ENCODE measurements around the gene TMEM81.

The TMEM81 gene, protein sequence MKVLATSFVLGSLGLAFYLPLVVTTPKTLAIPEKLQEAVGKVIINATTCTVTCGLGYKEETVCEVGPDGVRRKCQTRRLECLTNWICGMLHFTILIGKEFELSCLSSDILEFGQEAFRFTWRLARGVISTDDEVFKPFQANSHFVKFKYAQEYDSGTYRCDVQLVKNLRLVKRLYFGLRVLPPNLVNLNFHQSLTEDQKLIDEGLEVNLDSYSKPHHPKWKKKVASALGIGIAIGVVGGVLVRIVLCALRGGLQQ

DNA sequence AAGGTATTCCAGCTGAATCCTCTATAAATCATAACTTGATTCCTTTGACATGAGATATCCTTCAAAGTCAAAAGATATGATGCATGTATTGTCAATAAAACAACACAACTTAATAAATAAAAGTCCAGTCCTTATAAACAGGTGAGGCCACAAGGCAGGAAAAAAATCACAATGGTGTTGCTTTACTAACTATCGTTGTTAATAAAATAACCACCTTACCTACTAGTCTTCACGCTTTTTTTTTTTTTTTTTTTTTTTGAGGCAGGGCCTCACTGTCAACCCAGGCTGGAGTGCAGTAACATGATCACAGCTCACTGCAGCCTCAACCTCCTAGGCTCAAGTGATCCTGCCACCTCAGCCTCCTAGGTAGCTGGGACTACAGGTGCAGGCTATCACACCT is at the start of gene TMEM81:
TSS of gene TMEM81 (minus strand) at position 101 of the 400 bp plus-strand sequence. CDS start 140 bp downstream, outside the sequence.
- Histone ChIP-seq H3K27me3 (ENCODE audit: control insufficient read depth, insufficient read depth, low read length) (no peaks in the 10 kb centered on the region), H3K36me3 (ENCODE audit: control insufficient read depth, insufficient read depth, low read length) (peaks cover 9% of the 10 kb centered on the region), H3K4me1 (ENCODE audit: control insufficient read depth, insufficient read depth, low read length) (no peaks in the 10 kb centered on the region)

DNA sequence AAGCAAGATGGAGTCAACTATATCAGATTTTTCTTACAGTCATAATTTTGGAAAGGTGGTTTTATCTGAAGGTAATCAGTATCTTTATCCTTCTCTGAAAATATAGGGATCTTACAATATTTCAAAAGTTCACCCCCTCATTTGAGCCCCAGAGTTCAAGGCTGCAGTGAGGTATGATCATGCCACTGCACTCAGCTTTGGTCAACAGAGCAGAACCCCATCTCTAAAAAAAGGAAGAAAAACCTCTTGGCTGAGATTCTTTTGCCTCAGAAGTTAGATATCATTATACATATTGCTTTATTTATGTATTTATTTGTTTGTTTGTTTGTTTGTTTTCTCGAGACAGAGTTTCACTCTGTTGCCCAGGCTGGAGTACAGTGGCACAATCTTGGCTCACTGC is 49.0 kb upstream of the TMEM81 start:
- Histone ChIP-seq H3K4me3 (ENCODE audit: low read depth, low read length) (no peak overlapping the region), H3K36me3 (ENCODE audit: control insufficient read depth, insufficient read depth, low read length) (no peaks in the 10 kb centered on the region), H3K9ac (ENCODE audit: low read depth, low read length) (no peak overlapping the region), H3K4me1 (ENCODE audit: control insufficient read depth, insufficient read depth, low read length) (peaks cover 3% of the 10 kb centered on the region), H3K27me3 (ENCODE audit: control insufficient read depth, insufficient read depth, low read length) (no peaks in the 10 kb centered on the region), H3K9me3 (ENCODE audit: control insufficient read depth, insufficient read depth, low read length) (no peaks in the 10 kb centered on the region)

More for the DNA sequence above, at the start of gene TMEM81:
- Histone ChIP-seq H3K4me3 (ENCODE audit: low read depth, low read length) (no peak within 1 kb of the TSS), H3K9ac (ENCODE audit: low read depth, low read length) (no peak within 1 kb of the TSS), H3K9me3 (ENCODE audit: control insufficient read depth, insufficient read depth, low read length) (no peaks in the 10 kb centered on the region)

DNA sequence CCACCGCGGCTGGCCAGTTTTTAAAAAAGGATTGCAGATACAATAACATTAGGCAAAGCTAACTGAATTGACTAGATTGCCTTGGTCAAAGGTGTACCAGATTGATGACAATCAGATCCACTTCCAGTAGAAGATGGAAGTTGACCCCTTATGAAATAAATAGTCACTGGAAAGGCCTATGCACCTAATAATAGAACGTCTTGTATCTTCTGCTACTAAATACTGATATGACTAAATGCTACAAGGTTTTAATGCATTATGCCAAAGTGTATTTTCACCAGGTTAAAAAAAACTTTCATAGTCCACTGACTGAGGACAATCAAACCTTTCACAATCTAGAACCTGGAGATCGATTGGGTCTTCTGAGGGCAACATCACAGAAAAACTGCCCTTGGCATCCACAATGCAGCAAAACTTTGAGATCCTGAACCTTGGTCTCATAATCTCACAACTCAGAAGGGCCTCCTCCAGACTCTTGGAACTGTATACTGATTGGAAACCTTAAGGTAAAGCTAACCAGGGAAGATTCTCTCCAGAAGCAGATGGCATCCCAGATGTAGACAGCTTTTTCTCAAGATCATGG is 45.3 kb upstream of the TMEM81 start:
- H3K36me3 ChIP-seq (ENCODE audit: control insufficient read depth, insufficient read depth, low read length), result no peaks in the 10 kb centered on the region
- no peaks in the 10 kb centered on the region for H3K27me3 ChIP-seq (ENCODE audit: control insufficient read depth, insufficient read depth, low read length)
- H3K4me1 ChIP-seq (ENCODE audit: control insufficient read depth, insufficient read depth, low read length), result no peaks in the 10 kb centered on the region
- H3K9ac ChIP-seq (ENCODE audit: low read depth, low read length), result no peak overlapping the region
- H3K4me3 ChIP-seq (ENCODE audit: low read depth, low read length), result no peak overlapping the region
- H3K9me3 ChIP-seq (ENCODE audit: control insufficient read depth, insufficient read depth, low read length), result no peaks in the 10 kb centered on the region

DNA sequence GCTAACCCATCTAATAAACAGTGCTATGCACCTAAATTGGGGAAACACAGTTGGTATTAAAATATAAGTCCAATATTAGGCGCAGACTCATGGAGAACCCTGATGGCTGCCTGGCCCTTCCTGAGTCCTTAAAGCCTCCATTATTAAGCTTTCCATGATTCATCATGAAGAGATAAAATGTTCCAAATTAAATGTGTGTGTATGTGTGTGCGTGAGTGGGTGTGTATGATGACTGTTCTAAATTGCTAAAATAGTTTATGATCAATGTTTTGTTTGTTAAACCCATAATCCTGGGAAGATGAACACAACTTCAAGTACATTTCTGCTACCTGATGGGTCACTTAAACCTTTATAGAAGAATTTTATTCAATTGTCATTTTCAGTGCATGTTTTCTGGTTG is 43.8 kb upstream of the TMEM81 start:
- no peaks in the 10 kb centered on the region for H3K36me3 ChIP-seq (ENCODE audit: control insufficient read depth, insufficient read depth, low read length)
- no peaks in the 10 kb centered on the region for H3K4me1 ChIP-seq (ENCODE audit: control insufficient read depth, insufficient read depth, low read length)
- H3K9me3 ChIP-seq (ENCODE audit: control insufficient read depth, insufficient read depth, low read length), result no peaks in the 10 kb centered on the region
- no peak overlapping the region for H3K9ac ChIP-seq (ENCODE audit: low read depth, low read length)
- H3K4me3 ChIP-seq (ENCODE audit: low read depth, low read length), result no peak overlapping the region
- no peaks in the 10 kb centered on the region for H3K27me3 ChIP-seq (ENCODE audit: control insufficient read depth, insufficient read depth, low read length)

DNA sequence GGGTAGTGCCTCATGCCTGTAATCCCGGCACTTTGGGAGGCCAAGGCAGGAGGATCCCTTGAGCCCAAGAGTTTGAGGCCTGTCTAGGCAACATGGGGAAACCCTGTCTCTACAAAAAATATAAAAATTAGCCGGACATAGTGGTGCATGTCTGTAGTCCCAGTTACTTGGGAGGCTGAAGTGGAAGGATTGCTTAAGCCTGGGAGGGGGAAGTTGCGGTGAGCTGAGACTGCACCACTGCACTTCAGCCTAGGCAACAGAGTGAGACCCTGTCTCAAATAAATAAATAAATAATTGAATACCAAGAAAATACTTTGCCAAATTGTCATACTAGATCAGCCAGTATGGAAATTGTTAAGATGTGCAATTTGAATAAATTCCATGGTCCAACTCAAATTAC is 43.4 kb upstream of the TMEM81 start:
- no peak overlapping the region for H3K4me3 ChIP-seq (ENCODE audit: low read depth, low read length)
- H3K9ac ChIP-seq (ENCODE audit: low read depth, low read length), result no peak overlapping the region
- no peaks in the 10 kb centered on the region for H3K9me3 ChIP-seq (ENCODE audit: control insufficient read depth, insufficient read depth, low read length)
- H3K4me1 ChIP-seq (ENCODE audit: control insufficient read depth, insufficient read depth, low read length), result no peaks in the 10 kb centered on the region
- no peaks in the 10 kb centered on the region for H3K36me3 ChIP-seq (ENCODE audit: control insufficient read depth, insufficient read depth, low read length)
- H3K27me3 ChIP-seq (ENCODE audit: control insufficient read depth, insufficient read depth, low read length), result no peaks in the 10 kb centered on the region

DNA sequence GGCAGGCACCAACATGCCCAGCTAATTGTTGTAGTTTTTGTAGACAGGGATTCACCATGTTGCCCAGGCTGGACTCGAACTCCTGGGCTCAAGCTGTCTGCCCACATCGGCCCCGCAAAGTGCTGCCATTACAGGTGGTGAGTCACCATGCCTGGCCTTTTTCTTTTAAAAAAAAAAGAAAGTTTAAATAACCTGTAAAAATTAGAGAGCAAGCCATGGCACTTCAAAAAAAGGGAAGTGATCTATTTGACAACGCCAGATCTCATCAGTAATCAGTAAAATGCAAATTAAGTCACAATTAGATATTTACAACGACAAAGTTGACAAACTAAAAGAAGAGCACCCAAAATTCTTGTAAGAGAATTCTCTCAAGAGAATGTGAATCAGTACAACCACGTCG is 40.5 kb upstream of the TMEM81 start:
- Histone ChIP-seq H3K4me3 (ENCODE audit: low read depth, low read length) (no peak overlapping the region), H3K9me3 (ENCODE audit: control insufficient read depth, insufficient read depth, low read length) (no peaks in the 10 kb centered on the region), H3K4me1 (ENCODE audit: control insufficient read depth, insufficient read depth, low read length) (peaks cover 7% of the 10 kb centered on the region), H3K9ac (ENCODE audit: low read depth, low read length) (no peak overlapping the region), H3K36me3 (ENCODE audit: control insufficient read depth, insufficient read depth, low read length) (no peaks in the 10 kb centered on the region), H3K27me3 (ENCODE audit: control insufficient read depth, insufficient read depth, low read length) (no peaks in the 10 kb centered on the region)

DNA sequence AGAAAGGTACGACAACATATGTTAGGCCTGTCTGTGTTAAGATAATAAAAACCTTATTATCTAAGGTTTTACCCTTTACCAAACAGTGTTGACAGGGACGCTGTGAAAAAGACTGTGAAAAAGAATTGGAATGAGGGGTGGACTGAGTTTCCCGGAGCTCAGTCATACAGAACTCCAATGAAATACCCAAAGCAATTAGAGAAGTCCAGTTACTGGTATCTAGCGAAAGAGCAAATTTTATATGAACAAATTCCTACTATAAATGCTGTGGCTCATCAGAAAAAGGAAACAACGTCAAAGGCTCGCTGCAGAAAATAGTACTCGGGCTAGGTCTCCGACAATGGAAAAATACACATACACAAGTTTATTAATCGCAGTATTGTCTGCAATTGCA is 38.2 kb upstream of the TMEM81 start:
- Histone ChIP-seq H3K27me3 (ENCODE audit: control insufficient read depth, insufficient read depth, low read length) (no peaks in the 10 kb centered on the region), H3K36me3 (ENCODE audit: control insufficient read depth, insufficient read depth, low read length) (no peaks in the 10 kb centered on the region), H3K4me3 (ENCODE audit: low read depth, low read length) (peak overlapping the region; percentile 96), H3K4me1 (ENCODE audit: control insufficient read depth, insufficient read depth, low read length) (peaks cover 7% of the 10 kb centered on the region), H3K9me3 (ENCODE audit: control insufficient read depth, insufficient read depth, low read length) (no peaks in the 10 kb centered on the region), H3K9ac (ENCODE audit: low read depth, low read length) (peak overlapping the region; percentile 17)

DNA sequence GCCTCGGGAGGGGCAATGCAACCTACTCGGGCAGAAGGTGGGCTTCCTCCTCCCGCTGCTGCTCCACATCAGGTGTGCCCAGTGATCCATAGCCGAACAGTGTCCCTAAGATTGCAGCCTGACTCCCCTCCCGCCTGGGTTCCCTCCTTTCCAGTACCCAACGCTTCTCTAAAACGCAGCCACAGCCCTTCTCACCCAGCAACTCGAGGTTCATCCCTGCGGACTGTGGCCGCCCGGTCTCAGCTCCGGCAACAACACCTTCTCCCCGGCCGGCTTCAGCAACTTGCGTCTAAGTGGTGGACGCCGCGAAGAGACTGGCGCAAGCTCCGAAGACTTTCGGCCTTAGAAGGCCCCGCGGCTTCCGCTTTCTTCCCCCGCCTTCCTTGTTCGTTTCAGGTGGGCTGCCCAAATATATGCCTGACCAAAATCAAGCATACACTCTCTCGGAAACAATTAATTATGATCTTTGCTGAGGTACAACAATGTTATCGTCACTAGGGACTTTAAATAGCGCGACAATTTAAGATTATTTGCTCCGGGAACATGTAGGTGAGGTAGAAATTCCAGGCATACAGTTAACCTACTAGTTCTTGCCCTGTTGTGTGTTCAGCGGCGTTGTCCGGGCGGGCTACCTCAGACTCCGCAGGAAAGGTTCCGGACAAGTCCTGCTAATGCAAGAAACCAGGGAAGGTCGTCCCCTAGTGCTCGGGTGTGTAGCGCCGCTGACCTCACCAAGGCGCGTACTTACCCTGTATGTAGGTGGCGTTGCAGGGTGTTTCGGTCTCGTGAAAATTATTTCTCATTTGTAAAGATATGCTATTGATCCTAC is 37.6 kb upstream of the TMEM81 start, which contains the start of gene RBBP5:
TSS of gene RBBP5 (minus strand) at position 319 of the 829 bp plus-strand sequence. CDS start at position 214, 105 bp downstream.
- Histone ChIP-seq H3K27me3 (ENCODE audit: control insufficient read depth, insufficient read depth, low read length) (no peaks in the 10 kb centered on the region), H3K36me3 (ENCODE audit: control insufficient read depth, insufficient read depth, low read length) (no peaks in the 10 kb centered on the region), H3K4me1 (ENCODE audit: control insufficient read depth, insufficient read depth, low read length) (peaks cover 7% of the 10 kb centered on the region), H3K9me3 (ENCODE audit: control insufficient read depth, insufficient read depth, low read length) (no peaks in the 10 kb centered on the region), H3K4me3 (ENCODE audit: low read depth, low read length) (peak within 1 kb of the TSS; percentile 96), H3K9ac (ENCODE audit: low read depth, low read length) (peak within 1 kb of the TSS; percentile 96)

DNA sequence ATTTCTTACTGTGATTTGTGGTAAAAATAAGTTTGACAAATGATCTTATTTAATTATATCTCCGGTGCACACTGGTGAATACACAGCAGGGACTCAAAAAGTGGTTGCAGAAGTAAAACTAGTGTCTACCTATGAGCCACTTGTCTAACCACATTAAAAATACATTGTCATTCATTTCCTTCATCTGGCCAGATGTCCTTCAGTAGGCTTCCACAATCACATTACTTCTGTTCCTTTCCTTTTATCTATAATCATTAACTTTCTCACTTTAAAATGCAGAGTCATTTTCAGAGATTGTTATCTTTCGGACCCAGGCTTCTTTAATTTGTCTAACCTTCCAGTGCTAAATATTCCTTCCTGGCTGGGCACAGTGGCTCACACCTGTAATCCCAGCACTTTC is 34.5 kb upstream of the TMEM81 start:
- Histone ChIP-seq H3K4me3 (ENCODE audit: low read depth, low read length) (no peak overlapping the region), H3K9me3 (ENCODE audit: control insufficient read depth, insufficient read depth, low read length) (no peaks in the 10 kb centered on the region), H3K9ac (ENCODE audit: low read depth, low read length) (no peak overlapping the region), H3K27me3 (ENCODE audit: control insufficient read depth, insufficient read depth, low read length) (no peaks in the 10 kb centered on the region), H3K4me1 (ENCODE audit: control insufficient read depth, insufficient read depth, low read length) (peaks cover 7% of the 10 kb centered on the region), H3K36me3 (ENCODE audit: control insufficient read depth, insufficient read depth, low read length) (no peaks in the 10 kb centered on the region)

DNA sequence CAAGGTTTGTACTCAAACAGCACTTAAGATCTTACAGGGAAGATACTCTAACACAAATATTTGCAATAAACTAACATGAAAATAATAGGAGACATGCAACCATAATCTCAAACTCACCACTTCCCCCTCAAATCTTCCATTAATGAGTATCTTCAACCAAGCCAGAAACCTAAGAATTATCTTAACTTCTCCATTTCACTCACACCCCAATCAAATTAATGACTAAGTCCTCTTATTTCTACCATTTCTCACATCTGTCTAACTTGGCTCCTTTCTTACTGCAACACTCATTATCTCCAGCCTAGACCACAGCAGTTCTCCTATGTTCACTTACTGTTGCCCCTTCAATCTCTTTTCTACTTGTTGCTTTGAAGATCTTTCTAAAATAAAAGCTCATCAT is 27.1 kb upstream of the TMEM81 start:
- Histone ChIP-seq H3K27me3 (ENCODE audit: control insufficient read depth, insufficient read depth, low read length) (no peaks in the 10 kb centered on the region), H3K36me3 (ENCODE audit: control insufficient read depth, insufficient read depth, low read length) (no peaks in the 10 kb centered on the region), H3K9me3 (ENCODE audit: control insufficient read depth, insufficient read depth, low read length) (no peaks in the 10 kb centered on the region)

DNA sequence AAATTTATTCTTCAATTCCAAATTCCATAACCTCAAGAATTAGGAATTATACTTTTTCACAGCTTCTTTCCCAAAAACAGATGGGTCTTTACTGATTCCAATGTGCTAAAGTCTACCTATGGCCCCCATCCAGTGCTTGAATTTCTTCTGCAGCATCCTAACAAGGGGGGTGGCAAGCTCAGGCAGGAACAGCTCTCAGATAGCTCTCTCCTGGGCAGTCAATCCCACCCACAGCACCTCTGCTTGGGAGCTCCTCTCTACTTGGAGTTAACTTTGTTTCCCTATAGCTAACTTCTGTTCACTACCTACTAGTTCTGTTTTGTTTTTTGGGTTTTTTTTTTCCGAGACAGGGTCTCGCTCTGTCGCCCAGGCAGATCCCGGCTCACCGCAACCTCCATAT is 25.5 kb upstream of the TMEM81 start:
- Histone ChIP-seq H3K36me3 (ENCODE audit: control insufficient read depth, insufficient read depth, low read length) (peaks cover 4% of the 10 kb centered on the region), H3K9ac (ENCODE audit: low read depth, low read length) (no peak overlapping the region), H3K9me3 (ENCODE audit: control insufficient read depth, insufficient read depth, low read length) (no peaks in the 10 kb centered on the region), H3K27me3 (ENCODE audit: control insufficient read depth, insufficient read depth, low read length) (no peaks in the 10 kb centered on the region), H3K4me1 (ENCODE audit: control insufficient read depth, insufficient read depth, low read length) (no peaks in the 10 kb centered on the region), H3K4me3 (ENCODE audit: low read depth, low read length) (no peak overlapping the region)

More for the DNA sequence above, 27.1 kb upstream of the TMEM81 start:
- Histone ChIP-seq H3K9ac (ENCODE audit: low read depth, low read length) (no peak overlapping the region), H3K4me1 (ENCODE audit: control insufficient read depth, insufficient read depth, low read length) (no peaks in the 10 kb centered on the region), H3K4me3 (ENCODE audit: low read depth, low read length) (no peak overlapping the region)
